RWPE2 (cell line): Measurements from ENCODE around the gene B3GAT2.

Source experiments
- ATAC-seq: fragments of 200-7000 bp; cut with Tn5 transposase; 3 replicates; pipeline ENCODE4 v1.9.1; 2021; ENCODE audit warnings: low read depth
- DNase-seq: peaks from one replicate; pipeline ENCODE4 v3.0.0-alpha.2; 2020; ENCODE audit warnings: low spot score
- H3K27ac ChIP-seq: fragments of 450-650 bp; 2 replicates; pipeline ENCODE4 v1.5.1; 2017; ENCODE audit warnings: mild to moderate bottlenecking; ENCODE audit not compliant: poor library complexity, severe bottlenecking
- H3K27me3 ChIP-seq: fragments of 250-450 bp; sonication (Bioruptor Pico); 2 replicates; pipeline ENCODE4 v1.5.1; 2021; ENCODE audit warnings: mild to moderate bottlenecking, moderate library complexity; ENCODE audit not compliant: insufficient read depth, poor library complexity, severe bottlenecking
- H3K36me3 ChIP-seq: fragments of 250-450 bp; sonication (Bioruptor Pico); 2 replicates; pipeline ENCODE4 v1.5.1; 2020; ENCODE audit warnings: low read depth, mild to moderate bottlenecking, moderate library complexity
- H3K4me1 ChIP-seq: fragments of 250-450 bp; sonication (Bioruptor Pico); 2 replicates; pipeline ENCODE4 v1.5.1; 2021; ENCODE audit warnings: mild to moderate bottlenecking, moderate library complexity; ENCODE audit not compliant: insufficient read depth, poor library complexity, severe bottlenecking
- H3K4me3 ChIP-seq: fragments of 250-450 bp; sonication (Bioruptor Pico); 2 replicates; pipeline ENCODE4 v1.5.1; 2021; ENCODE audit warnings: mild to moderate bottlenecking, moderate library complexity; ENCODE audit not compliant: severe bottlenecking
- H3K9me3 ChIP-seq: fragments of 250-450 bp; sonication (Bioruptor Pico); 2 replicates; pipeline ENCODE4 v1.5.1; 2021; ENCODE audit warnings: mild to moderate bottlenecking, moderate library complexity; ENCODE audit not compliant: severe bottlenecking
- TF ChIP-seq, protein P1 (sequence below): fragments of 450-650 bp; IDR thresholded peaks from one replicate; pipeline ENCODE4 v1.5.1; 2017; ENCODE audit warnings: mild to moderate bottlenecking, moderate library complexity; ENCODE audit not compliant: poor library complexity, severe bottlenecking

Gene B3GAT2

DNA sequence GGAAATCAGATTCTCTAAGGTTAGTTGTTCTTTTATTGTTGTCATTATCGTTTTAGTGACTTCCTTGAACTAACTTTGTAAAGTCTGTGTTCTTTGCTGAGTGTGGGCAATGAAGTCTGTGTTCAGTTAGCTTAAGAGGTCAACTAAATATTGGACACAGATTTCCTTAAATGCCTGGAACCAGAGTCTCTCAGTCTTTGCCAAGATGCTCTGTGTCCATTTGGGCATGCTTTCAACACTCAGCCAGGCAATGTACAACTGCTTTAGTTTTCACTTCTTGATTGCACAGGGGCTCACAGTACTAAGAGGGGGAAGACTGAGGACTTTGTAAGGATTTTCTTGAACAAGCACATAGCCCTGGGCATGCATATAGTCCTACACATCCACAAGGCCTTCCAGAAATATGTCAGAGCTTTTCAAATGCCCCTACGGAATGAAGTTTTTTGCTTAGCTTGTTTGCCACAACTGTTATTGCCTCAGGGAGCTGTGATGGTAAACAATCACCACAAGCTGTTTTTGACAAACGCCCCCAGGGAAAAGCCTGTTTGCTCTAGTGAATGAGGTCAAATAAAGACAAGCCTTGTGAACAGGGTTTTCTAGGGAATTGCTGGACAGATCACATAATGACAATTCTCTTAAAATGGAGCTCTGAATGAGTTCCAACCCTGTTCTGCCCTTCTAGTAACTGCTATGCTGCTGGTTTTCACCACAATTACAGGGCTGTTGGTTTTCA, 82.5 kb downstream of the B3GAT2 start:
- no peak for ATAC-seq
- Histone ChIP-seq H3K27ac (no peak overlapping the region), H3K9me3 (peaks cover 12% of the 10 kb centered on the region), H3K4me3 (no peak overlapping the region), H3K27me3 (peaks cover 4% of the 10 kb centered on the region), H3K36me3 (no peaks in the 10 kb centered on the region), H3K4me1 (no peaks in the 10 kb centered on the region)
- DNase-seq = no peak
- TF ChIP-seq, protein P1, sequence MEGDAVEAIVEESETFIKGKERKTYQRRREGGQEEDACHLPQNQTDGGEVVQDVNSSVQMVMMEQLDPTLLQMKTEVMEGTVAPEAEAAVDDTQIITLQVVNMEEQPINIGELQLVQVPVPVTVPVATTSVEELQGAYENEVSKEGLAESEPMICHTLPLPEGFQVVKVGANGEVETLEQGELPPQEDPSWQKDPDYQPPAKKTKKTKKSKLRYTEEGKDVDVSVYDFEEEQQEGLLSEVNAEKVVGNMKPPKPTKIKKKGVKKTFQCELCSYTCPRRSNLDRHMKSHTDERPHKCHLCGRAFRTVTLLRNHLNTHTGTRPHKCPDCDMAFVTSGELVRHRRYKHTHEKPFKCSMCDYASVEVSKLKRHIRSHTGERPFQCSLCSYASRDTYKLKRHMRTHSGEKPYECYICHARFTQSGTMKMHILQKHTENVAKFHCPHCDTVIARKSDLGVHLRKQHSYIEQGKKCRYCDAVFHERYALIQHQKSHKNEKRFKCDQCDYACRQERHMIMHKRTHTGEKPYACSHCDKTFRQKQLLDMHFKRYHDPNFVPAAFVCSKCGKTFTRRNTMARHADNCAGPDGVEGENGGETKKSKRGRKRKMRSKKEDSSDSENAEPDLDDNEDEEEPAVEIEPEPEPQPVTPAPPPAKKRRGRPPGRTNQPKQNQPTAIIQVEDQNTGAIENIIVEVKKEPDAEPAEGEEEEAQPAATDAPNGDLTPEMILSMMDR = no peak

- no peak overlapping the region for H3K27ac ChIP-seq
- H3K27me3 ChIP-seq = peaks cover 5% of the 10 kb centered on the region
- H3K9me3 ChIP-seq = peaks cover 12% of the 10 kb centered on the region
- no peak for ATAC-seq
- H3K4me3 ChIP-seq = no peak overlapping the region
- TF ChIP-seq, protein P1 = no peak
- DNase-seq = no peak
- H3K4me1 ChIP-seq = no peaks in the 10 kb centered on the region
- no peaks in the 10 kb centered on the region for H3K36me3 ChIP-seq
Observed at GRCh38 chr6:70872469-70872868, 84.4 kb downstream of the B3GAT2 start.

DNA sequence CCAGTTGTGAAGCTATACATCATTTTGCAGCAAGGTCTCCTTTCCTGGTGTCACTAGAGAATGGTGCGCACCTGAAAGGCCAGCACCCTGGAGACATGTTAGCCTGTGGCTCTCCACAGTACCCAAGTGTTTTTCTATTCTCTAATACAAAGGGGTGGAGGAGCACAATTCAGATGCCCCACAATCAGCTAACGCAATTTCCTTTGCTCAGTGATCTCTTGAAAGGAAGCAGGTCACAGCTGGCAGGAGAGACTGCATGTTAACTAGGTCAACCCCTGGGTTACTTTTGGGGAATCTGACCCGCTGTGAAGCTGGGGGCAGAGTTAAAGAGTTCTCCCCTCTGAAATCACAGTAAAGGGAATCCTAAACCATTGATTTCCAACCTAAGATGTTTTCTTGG, 92.5 kb downstream of the B3GAT2 start:
- TF ChIP-seq, protein P1 = no peak

GRCh38 chr6:70863343-70863742, 93.5 kb downstream of the B3GAT2 start:
- no peaks in the 10 kb centered on the region for H3K36me3 ChIP-seq
- ATAC-seq (no peak), DNase-seq (no peak)
- H3K4me1 ChIP-seq = no peaks in the 10 kb centered on the region
- peaks cover 6% of the 10 kb centered on the region for H3K27me3 ChIP-seq
- no peak overlapping the region for H3K27ac ChIP-seq
- TF ChIP-seq, protein P1 = no peak
- H3K4me3 ChIP-seq = no peak overlapping the region
- H3K9me3 ChIP-seq = no peaks in the 10 kb centered on the region

More for the DNA sequence above, 92.5 kb downstream of the B3GAT2 start:
- peaks cover 6% of the 10 kb centered on the region for H3K27me3 ChIP-seq
- no peaks in the 10 kb centered on the region for H3K9me3 ChIP-seq
- H3K4me1 ChIP-seq = no peaks in the 10 kb centered on the region
- no peaks in the 10 kb centered on the region for H3K36me3 ChIP-seq
- DNase-seq = no peak
- ATAC-seq = no peak
- no peak overlapping the region for H3K4me3 ChIP-seq
- no peak overlapping the region for H3K27ac ChIP-seq

GRCh38 chr6:70860920-70861319, 95.9 kb downstream of the B3GAT2 start:
- H3K4me3 ChIP-seq = no peak overlapping the region
- H3K9me3 ChIP-seq = no peaks in the 10 kb centered on the region
- H3K27me3 ChIP-seq = no peaks in the 10 kb centered on the region
- no peaks in the 10 kb centered on the region for H3K36me3 ChIP-seq
- no peak overlapping the region for H3K27ac ChIP-seq
- TF ChIP-seq, protein P1 = no peak
- DNase-seq = no peak
- H3K4me1 ChIP-seq = no peaks in the 10 kb centered on the region
- no peak for ATAC-seq
